Measurements from ENCODE around the gene PINK1. TPM values are rescaled to one million over a fixed set of nuclear protein-coding genes. Genes with fewer than 3 reads are reported as not detected.

The PINK1 gene
- total RNA-seq, 2 donors from 2014 or later, result 173 to 174 TPM

DNA sequence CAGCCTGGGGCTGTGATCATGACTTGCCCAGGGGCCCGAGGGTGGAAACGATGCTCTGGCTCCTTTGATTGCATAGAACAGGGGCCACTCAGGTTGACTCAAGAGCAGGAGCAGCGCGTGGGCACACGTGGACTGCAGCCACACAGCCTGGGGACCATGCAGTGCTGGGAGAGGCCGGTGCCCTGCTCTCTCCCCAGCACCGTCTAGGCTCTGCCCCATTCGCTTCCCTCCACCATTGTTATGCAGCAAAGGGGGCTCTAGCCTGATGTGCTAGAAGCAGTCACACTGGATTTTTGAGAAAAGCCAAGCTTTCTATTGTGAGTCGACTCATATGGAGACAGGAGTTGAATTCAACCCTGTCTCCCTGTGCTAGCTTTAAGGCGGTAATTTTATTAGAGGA is 8.7 kb downstream of the PINK1 start:
- Histone ChIP-seq H3K27ac (no peak overlapping the region), H3K36me3 (peaks cover 78% of the 10 kb centered on the region), H3K9me3 (no peaks in the 10 kb centered on the region), H3K4me3 (no peak overlapping the region), H3K27me3 (no peaks in the 10 kb centered on the region), H3K4me1 (no peaks in the 10 kb centered on the region)
- DNase-seq (ENCODE audit: low spot score), result no peak
- TF ChIP-seq, protein P1, sequence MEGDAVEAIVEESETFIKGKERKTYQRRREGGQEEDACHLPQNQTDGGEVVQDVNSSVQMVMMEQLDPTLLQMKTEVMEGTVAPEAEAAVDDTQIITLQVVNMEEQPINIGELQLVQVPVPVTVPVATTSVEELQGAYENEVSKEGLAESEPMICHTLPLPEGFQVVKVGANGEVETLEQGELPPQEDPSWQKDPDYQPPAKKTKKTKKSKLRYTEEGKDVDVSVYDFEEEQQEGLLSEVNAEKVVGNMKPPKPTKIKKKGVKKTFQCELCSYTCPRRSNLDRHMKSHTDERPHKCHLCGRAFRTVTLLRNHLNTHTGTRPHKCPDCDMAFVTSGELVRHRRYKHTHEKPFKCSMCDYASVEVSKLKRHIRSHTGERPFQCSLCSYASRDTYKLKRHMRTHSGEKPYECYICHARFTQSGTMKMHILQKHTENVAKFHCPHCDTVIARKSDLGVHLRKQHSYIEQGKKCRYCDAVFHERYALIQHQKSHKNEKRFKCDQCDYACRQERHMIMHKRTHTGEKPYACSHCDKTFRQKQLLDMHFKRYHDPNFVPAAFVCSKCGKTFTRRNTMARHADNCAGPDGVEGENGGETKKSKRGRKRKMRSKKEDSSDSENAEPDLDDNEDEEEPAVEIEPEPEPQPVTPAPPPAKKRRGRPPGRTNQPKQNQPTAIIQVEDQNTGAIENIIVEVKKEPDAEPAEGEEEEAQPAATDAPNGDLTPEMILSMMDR (IDR thresholded peaks at IDR 0.05), result no peak

DNA sequence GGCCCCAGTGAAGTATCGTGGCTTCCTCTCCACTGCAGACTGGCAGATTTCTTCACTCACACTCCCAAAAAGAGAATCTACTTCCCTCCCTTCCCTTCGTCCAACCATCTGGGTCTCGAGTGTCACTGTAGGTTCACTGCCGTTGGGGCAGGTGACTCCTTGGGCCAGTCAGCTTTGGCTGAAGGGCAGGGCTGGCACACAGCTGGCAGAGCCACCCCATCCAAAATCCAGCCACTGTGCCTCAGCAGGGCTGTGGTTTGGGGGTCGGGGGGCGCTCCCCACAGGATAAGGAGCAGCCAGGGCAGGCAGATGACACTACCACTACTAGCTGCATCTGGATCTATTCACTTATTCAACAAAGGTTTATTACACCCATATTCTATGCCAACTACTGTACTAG is 9.8 kb downstream of the PINK1 start:
- TF ChIP-seq, protein P1 (IDR thresholded peaks at IDR 0.05), result no peak
- Histone ChIP-seq H3K27me3 (no peaks in the 10 kb centered on the region), H3K9me3 (no peaks in the 10 kb centered on the region), H3K4me1 (no peaks in the 10 kb centered on the region), H3K36me3 (peaks cover 76% of the 10 kb centered on the region), H3K4me3 (no peak overlapping the region), H3K27ac (no peak overlapping the region)
- DNase-seq (ENCODE audit: low spot score), result no peak

DNA sequence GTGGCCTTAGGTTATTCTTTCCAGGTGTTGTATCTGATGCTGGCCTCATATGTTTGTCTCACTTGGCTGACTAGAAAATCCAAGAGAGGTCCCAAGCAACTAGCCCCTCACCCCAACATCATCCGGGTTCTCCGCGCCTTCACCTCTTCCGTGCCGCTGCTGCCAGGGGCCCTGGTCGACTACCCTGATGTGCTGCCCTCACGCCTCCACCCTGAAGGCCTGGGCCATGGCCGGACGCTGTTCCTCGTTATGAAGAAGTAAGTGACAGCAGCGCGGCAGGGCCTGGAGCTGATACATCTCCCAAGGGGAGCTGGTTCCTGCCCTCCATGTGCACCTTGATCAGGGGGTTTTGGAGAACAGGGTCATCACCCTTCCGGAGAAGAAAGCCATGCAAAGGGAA is 11.2 kb downstream of the PINK1 start:
- DNase-seq (ENCODE audit: low spot score), result no peak
- no peak overlapping the region for H3K4me3 ChIP-seq
- H3K27ac ChIP-seq, result no peak overlapping the region
- H3K9me3 ChIP-seq, result no peaks in the 10 kb centered on the region
- no peaks in the 10 kb centered on the region for H3K4me1 ChIP-seq
- TF ChIP-seq, protein P1 (IDR thresholded peaks at IDR 0.05), result no peak
- peaks cover 76% of the 10 kb centered on the region for H3K36me3 ChIP-seq
- H3K27me3 ChIP-seq, result no peaks in the 10 kb centered on the region

DNA sequence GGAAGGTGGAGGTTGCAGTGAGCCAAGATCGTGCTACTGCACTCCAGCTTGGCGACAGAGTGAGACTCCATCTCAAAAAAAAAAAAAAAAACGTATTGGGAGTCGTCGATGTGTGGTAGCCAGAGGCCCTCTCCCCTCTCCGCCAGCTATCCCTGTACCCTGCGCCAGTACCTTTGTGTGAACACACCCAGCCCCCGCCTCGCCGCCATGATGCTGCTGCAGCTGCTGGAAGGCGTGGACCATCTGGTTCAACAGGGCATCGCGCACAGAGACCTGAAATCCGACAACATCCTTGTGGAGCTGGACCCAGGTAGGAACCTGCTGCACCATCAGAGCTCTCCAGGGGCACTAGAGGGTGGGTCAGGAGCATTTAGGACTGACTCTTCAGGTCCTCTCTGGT is 12.2 kb downstream of the PINK1 start:
- H3K36me3 ChIP-seq, result peaks cover 79% of the 10 kb centered on the region
- H3K4me1 ChIP-seq, result no peaks in the 10 kb centered on the region
- H3K4me3 ChIP-seq, result no peak overlapping the region
- no peak for DNase-seq (ENCODE audit: low spot score)
- no peak overlapping the region for H3K27ac ChIP-seq
- H3K9me3 ChIP-seq, result no peaks in the 10 kb centered on the region
- TF ChIP-seq, protein P1 (IDR thresholded peaks at IDR 0.05), result no peak
- no peaks in the 10 kb centered on the region for H3K27me3 ChIP-seq

DNA sequence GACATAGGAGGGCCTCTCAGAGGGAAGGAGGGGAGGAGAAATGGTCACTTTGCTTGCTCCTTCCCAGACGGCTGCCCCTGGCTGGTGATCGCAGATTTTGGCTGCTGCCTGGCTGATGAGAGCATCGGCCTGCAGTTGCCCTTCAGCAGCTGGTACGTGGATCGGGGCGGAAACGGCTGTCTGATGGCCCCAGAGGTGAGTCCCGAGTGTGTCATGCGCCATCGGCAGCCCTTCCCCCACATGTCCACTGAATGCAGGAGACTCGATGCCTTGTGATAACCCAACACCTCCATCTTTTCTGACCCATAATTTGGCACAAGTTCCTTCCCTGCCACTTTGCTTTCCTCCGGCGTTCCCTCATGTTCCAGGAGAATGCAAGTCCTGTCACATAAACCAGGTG is 15.2 kb downstream of the PINK1 start:
- TF ChIP-seq, protein P1 (IDR thresholded peaks at IDR 0.05), result no peak
- H3K4me3 ChIP-seq, result no peak overlapping the region
- no peaks in the 10 kb centered on the region for H3K9me3 ChIP-seq
- H3K27me3 ChIP-seq, result no peaks in the 10 kb centered on the region
- H3K36me3 ChIP-seq, result peaks cover 83% of the 10 kb centered on the region
- DNase-seq (ENCODE audit: low spot score), result no peak
- H3K27ac ChIP-seq, result no peak overlapping the region
- no peaks in the 10 kb centered on the region for H3K4me1 ChIP-seq

DNA sequence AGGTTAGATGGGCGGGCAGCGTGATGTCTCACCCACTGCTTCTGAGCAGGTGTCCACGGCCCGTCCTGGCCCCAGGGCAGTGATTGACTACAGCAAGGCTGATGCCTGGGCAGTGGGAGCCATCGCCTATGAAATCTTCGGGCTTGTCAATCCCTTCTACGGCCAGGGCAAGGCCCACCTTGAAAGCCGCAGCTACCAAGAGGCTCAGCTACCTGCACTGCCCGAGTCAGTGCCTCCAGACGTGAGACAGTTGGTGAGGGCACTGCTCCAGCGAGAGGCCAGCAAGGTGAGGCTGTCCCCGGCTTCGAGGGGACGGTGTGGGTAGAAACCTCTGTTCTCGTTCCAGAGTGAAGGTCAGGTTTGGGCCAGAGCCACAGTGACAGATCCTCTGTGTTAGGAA is 15.7 kb downstream of the PINK1 start:
- Histone ChIP-seq H3K36me3 (peaks cover 85% of the 10 kb centered on the region), H3K27me3 (no peaks in the 10 kb centered on the region), H3K9me3 (no peaks in the 10 kb centered on the region), H3K27ac (no peak overlapping the region), H3K4me1 (no peaks in the 10 kb centered on the region), H3K4me3 (no peak overlapping the region)
- DNase-seq (ENCODE audit: low spot score), result no peak
- TF ChIP-seq, protein P1 (IDR thresholded peaks at IDR 0.05), result no peak
